ENCODE measurements around the gene SAPCD2.

Gene SAPCD2

DNA sequence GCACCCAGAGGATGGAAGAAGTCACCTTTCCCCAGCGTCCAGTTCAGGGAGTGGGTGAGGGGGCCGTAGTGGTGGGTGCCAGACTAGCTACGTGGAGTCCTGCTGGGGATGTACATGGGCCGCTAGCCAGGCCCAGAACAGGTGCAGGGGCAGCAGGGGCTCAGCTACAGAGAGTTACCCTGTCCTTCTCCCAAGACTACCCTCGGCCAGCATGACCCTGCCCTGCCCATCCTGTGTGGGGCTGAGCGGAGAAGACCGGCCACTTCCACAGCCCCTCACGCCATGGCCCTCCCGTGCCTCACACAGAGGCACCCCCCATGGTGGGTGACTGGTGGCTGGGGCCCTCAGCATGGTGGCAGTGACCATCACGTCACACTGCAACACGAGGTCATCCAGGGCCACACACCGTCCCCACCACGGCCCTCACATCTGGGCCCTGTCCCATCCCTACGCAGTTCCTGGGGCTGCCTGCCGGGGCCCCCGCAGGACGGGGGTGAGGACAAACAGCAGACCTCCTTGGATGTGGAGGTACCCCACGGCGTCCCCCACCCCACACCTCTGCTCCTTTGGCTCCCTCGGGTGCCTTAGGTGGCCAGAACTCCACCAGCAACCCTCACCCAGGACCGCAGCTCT, 45.2 kb upstream of the SAPCD2 start:
- no peak overlapping the region for H3K4me3 ChIP-seq (ENCODE audit: severe bottlenecking)
- H3K9me3 ChIP-seq (ENCODE audit: severe bottlenecking) = no peaks in the 10 kb centered on the region
- no peak overlapping the region for H3K27ac ChIP-seq (ENCODE audit: poor library complexity, severe bottlenecking)
- no peaks in the 10 kb centered on the region for H3K27me3 ChIP-seq (ENCODE audit: insufficient read depth, poor library complexity, severe bottlenecking)
- no peaks in the 10 kb centered on the region for H3K4me1 ChIP-seq (ENCODE audit: insufficient read depth, poor library complexity, severe bottlenecking)
- TF ChIP-seq, protein P1, sequence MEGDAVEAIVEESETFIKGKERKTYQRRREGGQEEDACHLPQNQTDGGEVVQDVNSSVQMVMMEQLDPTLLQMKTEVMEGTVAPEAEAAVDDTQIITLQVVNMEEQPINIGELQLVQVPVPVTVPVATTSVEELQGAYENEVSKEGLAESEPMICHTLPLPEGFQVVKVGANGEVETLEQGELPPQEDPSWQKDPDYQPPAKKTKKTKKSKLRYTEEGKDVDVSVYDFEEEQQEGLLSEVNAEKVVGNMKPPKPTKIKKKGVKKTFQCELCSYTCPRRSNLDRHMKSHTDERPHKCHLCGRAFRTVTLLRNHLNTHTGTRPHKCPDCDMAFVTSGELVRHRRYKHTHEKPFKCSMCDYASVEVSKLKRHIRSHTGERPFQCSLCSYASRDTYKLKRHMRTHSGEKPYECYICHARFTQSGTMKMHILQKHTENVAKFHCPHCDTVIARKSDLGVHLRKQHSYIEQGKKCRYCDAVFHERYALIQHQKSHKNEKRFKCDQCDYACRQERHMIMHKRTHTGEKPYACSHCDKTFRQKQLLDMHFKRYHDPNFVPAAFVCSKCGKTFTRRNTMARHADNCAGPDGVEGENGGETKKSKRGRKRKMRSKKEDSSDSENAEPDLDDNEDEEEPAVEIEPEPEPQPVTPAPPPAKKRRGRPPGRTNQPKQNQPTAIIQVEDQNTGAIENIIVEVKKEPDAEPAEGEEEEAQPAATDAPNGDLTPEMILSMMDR (IDR thresholded peaks at IDR 0.05; ENCODE audit: poor library complexity, severe bottlenecking) = no peak
- ATAC-seq (ENCODE audit: low read depth) = no peak
- H3K36me3 ChIP-seq (ENCODE audit: low read depth) = no peaks in the 10 kb centered on the region
- no peak for DNase-seq (ENCODE audit: low spot score)

DNA sequence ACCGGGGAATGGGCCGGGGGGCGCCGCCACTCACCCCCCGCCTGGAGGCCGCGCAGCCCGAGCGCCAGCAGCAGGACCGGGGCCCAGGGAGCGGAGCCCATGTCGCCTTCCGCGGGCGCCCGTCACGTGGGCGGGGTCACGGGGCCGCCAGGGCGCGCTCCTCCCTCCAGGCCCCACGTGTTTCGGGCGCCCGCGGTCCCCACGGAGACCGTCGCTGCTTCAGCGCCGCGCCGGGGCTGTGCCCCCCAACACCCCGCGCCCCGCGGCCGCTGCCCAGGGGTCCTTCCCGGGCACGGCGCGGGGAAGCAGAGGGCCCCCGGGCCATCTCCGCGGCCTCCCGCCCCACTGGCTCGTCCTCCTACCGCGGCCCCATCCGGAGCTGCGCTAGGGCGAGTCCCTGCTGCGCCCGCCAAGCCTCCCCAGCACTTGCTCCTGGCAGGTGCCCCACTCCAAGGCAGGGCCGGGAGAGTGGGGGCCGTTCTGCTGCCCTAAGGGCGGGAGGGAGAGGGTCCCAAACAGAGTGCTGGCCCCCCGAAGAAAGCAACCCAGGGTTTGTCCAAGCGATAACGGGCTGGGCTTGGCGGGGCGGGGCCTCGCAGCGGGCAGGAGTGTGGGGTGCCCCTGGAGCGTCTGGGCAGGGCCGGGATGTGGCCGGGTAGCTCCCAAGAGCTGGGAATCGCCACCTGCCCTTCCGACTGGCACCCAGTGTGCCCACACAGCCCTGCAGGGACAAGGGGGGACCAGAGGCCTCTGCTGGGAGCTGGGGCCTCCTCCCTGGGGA, 44.4 kb upstream of the SAPCD2 start, which contains the start of gene DPP7:
Gene DPP7 (minus strand): TSS at position 121 of the 781 bp plus-strand sequence. CDS start 20 bp downstream, at position 101.
- H3K27ac ChIP-seq (ENCODE audit: poor library complexity, severe bottlenecking) = no peak within 1 kb of the TSS
- ATAC-seq (ENCODE audit: low read depth) (peak; percentile 49), DNase-seq (ENCODE audit: low spot score) (no peak)

DNA sequence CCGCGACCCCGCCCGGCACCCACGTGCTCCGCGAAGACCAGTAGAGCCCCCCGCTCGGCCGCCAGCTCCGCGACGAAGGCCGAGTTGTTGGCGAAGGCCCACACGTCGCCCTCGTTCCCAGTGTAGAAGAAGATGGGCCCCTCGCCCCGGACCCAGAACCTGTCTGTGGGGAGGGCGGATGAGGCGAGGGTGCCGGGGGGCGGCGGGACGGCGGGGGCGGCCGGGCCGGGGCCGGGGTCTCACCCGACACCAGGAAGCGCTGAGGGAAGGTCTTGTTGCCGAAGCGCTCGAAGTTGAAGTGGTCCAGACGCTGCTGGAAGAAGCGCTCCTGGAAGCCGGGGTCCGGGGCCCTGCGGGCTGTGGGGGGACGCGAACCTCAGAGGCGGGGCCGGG, 43.9 kb upstream of the SAPCD2 start:
- TF ChIP-seq, protein P1 (IDR thresholded peaks at IDR 0.05; ENCODE audit: poor library complexity, severe bottlenecking) = no peak
- Histone ChIP-seq H3K36me3 (ENCODE audit: low read depth) (peaks cover 5% of the 10 kb centered on the region; the same call in 1 of the 2 replicates), H3K4me3 (ENCODE audit: severe bottlenecking) (peak overlapping the region; percentile 62), H3K4me1 (ENCODE audit: insufficient read depth, poor library complexity, severe bottlenecking) (no peaks in the 10 kb centered on the region), H3K9me3 (ENCODE audit: severe bottlenecking) (no peaks in the 10 kb centered on the region), H3K27ac (ENCODE audit: poor library complexity, severe bottlenecking) (no peak overlapping the region), H3K27me3 (ENCODE audit: insufficient read depth, poor library complexity, severe bottlenecking) (no peaks in the 10 kb centered on the region)
- DNase-seq (ENCODE audit: low spot score) (no peak), ATAC-seq (ENCODE audit: low read depth) (peak; percentile 2; the same call in 2 of the 3 replicates)

More for the DNA sequence above, 44.4 kb upstream of the SAPCD2 start, which contains the start of gene DPP7:
- TF ChIP-seq, protein P1 (IDR thresholded peaks at IDR 0.05; ENCODE audit: poor library complexity, severe bottlenecking) = no peak
- Histone ChIP-seq H3K4me3 (ENCODE audit: severe bottlenecking) (peak within 1 kb of the TSS; percentile 62), H3K36me3 (ENCODE audit: low read depth) (peaks cover 2% of the 10 kb centered on the region; the same call in 1 of the 2 replicates), H3K27me3 (ENCODE audit: insufficient read depth, poor library complexity, severe bottlenecking) (no peaks in the 10 kb centered on the region), H3K9me3 (ENCODE audit: severe bottlenecking) (no peaks in the 10 kb centered on the region), H3K4me1 (ENCODE audit: insufficient read depth, poor library complexity, severe bottlenecking) (no peaks in the 10 kb centered on the region)

DNA sequence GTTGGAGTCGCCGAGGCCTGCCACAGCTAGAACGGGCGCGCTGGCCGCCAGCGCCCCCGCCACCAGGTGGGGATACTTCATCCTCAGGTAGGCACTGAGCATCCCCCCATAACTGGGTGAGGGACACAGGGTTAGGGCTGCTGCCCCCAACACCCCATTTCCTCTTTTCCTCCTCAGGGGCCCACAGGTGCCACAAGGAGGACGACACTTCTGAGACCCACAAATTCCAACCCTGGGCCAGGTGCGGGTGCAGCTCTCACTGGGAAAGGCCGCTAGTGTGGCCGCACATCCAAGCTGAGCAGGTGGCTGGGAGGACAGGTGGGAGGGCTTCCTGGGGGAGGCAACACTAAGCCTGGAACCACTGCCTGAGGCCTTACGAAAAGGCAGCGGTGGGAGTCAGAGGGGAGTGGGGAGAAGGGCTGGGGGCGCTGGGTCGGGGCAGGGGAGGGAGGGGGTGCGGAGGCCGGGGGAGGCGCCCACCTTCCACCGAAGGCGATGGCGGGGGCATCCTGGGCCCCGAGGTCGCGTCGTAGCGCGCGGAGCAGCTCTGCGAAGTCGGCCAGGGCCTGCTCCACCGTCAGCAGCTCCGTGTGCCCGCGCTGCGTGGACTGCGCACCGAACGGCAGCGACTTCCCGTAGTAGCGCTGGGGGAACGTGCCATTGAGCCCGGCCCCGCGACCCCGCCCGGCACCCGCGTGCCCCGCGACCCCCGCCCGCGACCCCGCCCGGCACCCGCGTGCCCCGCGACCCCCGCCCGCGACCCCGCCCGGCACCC, 43.2 kb upstream of the SAPCD2 start:
- no peak for DNase-seq (ENCODE audit: low spot score)
- no peaks in the 10 kb centered on the region for H3K9me3 ChIP-seq (ENCODE audit: severe bottlenecking)
- H3K27me3 ChIP-seq (ENCODE audit: insufficient read depth, poor library complexity, severe bottlenecking) = no peaks in the 10 kb centered on the region
- no peak overlapping the region for H3K27ac ChIP-seq (ENCODE audit: poor library complexity, severe bottlenecking)
- H3K4me3 ChIP-seq (ENCODE audit: severe bottlenecking) = no peak overlapping the region
- H3K36me3 ChIP-seq (ENCODE audit: low read depth) = peaks cover 11% of the 10 kb centered on the region; the same call in 1 of the 2 replicates
- no peak for ATAC-seq (ENCODE audit: low read depth)
- H3K4me1 ChIP-seq (ENCODE audit: insufficient read depth, poor library complexity, severe bottlenecking) = no peaks in the 10 kb centered on the region
- TF ChIP-seq, protein P1 (IDR thresholded peaks at IDR 0.05; ENCODE audit: poor library complexity, severe bottlenecking) = no peak
